Measurements from ENCODE around the gene SQSTM1.

SQSTM1 gene

GRCh38 chr5:179875741-179876609 is 55.3 kb downstream of the SQSTM1 start:
- DNase-seq: no peak

GRCh38 chr5:179876610-179876952 is 55.9 kb downstream of the SQSTM1 start:
- no peak for DNase-seq

GRCh38 chr5:179878222-179879002 is 57.7 kb downstream of the SQSTM1 start:
- DNase-seq: no peak

GRCh38 chr5:179879003-179879689 is 58.4 kb downstream of the SQSTM1 start:
- DNase-seq: no peak

GRCh38 chr5:179879690-179880010 is 58.9 kb downstream of the SQSTM1 start:
- DNase-seq: no peak

- DNase-seq: no peak
Observed at GRCh38 chr5:179880066-179880650, 59.5 kb downstream of the SQSTM1 start.

GRCh38 chr5:179880848-179881590 is 60.3 kb downstream of the SQSTM1 start:
- DNase-seq: no peak

- no peak for DNase-seq
Observed at GRCh38 chr5:179882338-179882737, 61.6 kb downstream of the SQSTM1 start.

- DNase-seq: no peak
Observed at GRCh38 chr5:179883163-179883562, 62.5 kb downstream of the SQSTM1 start.

GRCh38 chr5:179885491-179886090 is 64.9 kb downstream of the SQSTM1 start:
- DNase-seq: no peak

GRCh38 chr5:179886190-179886911 is 65.6 kb downstream of the SQSTM1 start:
- no peak for DNase-seq

- DNase-seq: no peak
Observed at GRCh38 chr5:179887095-179887494, 66.4 kb downstream of the SQSTM1 start.

Data from activated CD4-positive, alpha-beta T cell treated with anti-CD3 and anti-CD28 coated beads, Interleukin-2, amount 50 U/mL, for 16 hours (primary cell).